GM13976 (cell line): ENCODE data around the gene MEN1.

Experiments used
- DNase-seq: peaks from one replicate; pipeline ENCODE4 v3.0.0; 2012; ENCODE audit warnings: low spot score
- CTCF ChIP-seq: IDR thresholded peaks from 2 replicates; pipeline ENCODE4 v1.5.1; 2012; ENCODE audit warnings: borderline replicate concordance, mild to moderate bottlenecking; ENCODE audit not compliant: insufficient read depth; ENCODE audit errors: extremely low read depth, missing control alignments, control extremely low read depth
- in situ Hi-C: fragments of 300-500 bp; cut with MboI; formaldehyde crosslinking; loops from one replicate; pipeline ENCODE4 v1.12.0; 2022; ENCODE audit warnings: low sequenced_read_pairs, mixed read lengths, inconsistent platforms; ENCODE audit not compliant: unreplicated experiment

MEN1 gene

GRCh38 chr11:64772303-64773018, 37.9 kb downstream of the MEN1 start:
- TF ChIP-seq CTCF, result no peak
- in situ Hi-C loops, result no loop called here
- no peak for DNase-seq

GRCh38 chr11:64771861-64772260, 38.5 kb downstream of the MEN1 start:
- in situ Hi-C loops, result no loop called here
- no peak for DNase-seq
- TF ChIP-seq CTCF, result no peak

GRCh38 chr11:64770120-64770519, 40.2 kb downstream of the MEN1 start:
- TF ChIP-seq CTCF, result no peak
- in situ Hi-C loops, result no loop called here
- no peak for DNase-seq

GRCh38 chr11:64769283-64769682, 41.1 kb downstream of the MEN1 start:
- no peak for DNase-seq
- in situ Hi-C loops, result no loop called here
- no peak for TF ChIP-seq CTCF

GRCh38 chr11:64768300-64768694, 42.1 kb downstream of the MEN1 start:
- no peak for TF ChIP-seq CTCF
- peak; percentile 10 for DNase-seq
- in situ Hi-C loops, result no loop called here

GRCh38 chr11:64767344-64768299, 42.7 kb downstream of the MEN1 start:
- peak; percentile 86 for TF ChIP-seq CTCF
- peak; percentile 64 for DNase-seq
- in situ Hi-C loops, result no loop called here
